ENCODE data around the gene CDC16. TPM values are rescaled to one million over a fixed set of nuclear protein-coding genes. Genes with fewer than 3 reads are reported as not detected.

The CDC16 gene
- total and polyA plus RNA-seq, 2 of the 8 experiments (the other 6 are each of a cell fraction or from before 2014, with no cell fraction given): 42.5 to 83.4 TPM

- Histone ChIP-seq H3K36me3 (ENCODE audit: control insufficient read depth in 2 of 4, insufficient read depth in 4 of 4, low read length in 3 of 4) (peaks cover 14 to 37% (median 28%) of the 10 kb centered on the region in 4 experiments), H3K27ac (ENCODE audit: low read depth, low read length) (no peak overlapping the region), H3K4ac (replicated peaks; ENCODE audit: insufficient read length, low read depth, low read length) (no peak overlapping the region), H3K18ac (ENCODE audit: extremely low read depth, low read length) (no peak overlapping the region), H3K23ac (ENCODE audit: insufficient read length) (no peak overlapping the region), H3K27me3 (replicated peaks in 1 of 4; ENCODE audit: control insufficient read depth in 3 of 4, extremely low read depth in 1 of 4, insufficient read depth in 3 of 4, low read length in 3 of 4) (no peaks in the 10 kb centered on the region), H3K14ac (ENCODE audit: insufficient read length) (no peak overlapping the region), H2BK120ac (replicated peaks; ENCODE audit: low read depth, low read length) (no peak overlapping the region), H2AFZ (ENCODE audit: low read length) (no peak overlapping the region), H2BK15ac (ENCODE audit: low read length) (no peak overlapping the region), H4K8ac (ENCODE audit: extremely low read depth, insufficient read depth, low read length) (no peak overlapping the region), H4K91ac (replicated peaks; ENCODE audit: insufficient read length, low read length) (no peak overlapping the region), H3K9ac (replicated peaks in 1 of 4; ENCODE audit: extremely low read depth in 1 of 4, low read depth in 3 of 4, low read length in 3 of 4) (peak overlapping the region in 1 of 4 experiments; percentile 46; a peak in 3 of 7 replicates), H3K79me1 (ENCODE audit: low read depth, low read length) (peaks cover 2% of the 10 kb centered on the region; the same call in 1 of the 2 replicates), H3K4me2 (ENCODE audit: insufficient read depth in 1 of 2, low read depth in 2 of 2, low read length in 2 of 2) (peak overlapping the region; percentile 66 to 67), H2BK12ac (ENCODE audit: low read depth, low read length) (no peak overlapping the region), H3K56ac (replicated peaks; ENCODE audit: insufficient read length, low read depth, low read length) (no peak overlapping the region), H3K23me2 (ENCODE audit: low read depth, low read length) (peaks cover 4% of the 10 kb centered on the region), H3K79me2 (ENCODE audit: control insufficient read depth in 1 of 2, insufficient read depth in 2 of 2, low read length in 2 of 2) (peaks cover 6 to 21% of the 10 kb centered on the region in 2 experiments; a peak in 3 of 4 replicates), H4K5ac (ENCODE audit: insufficient read length, low read depth, low read length) (no peak overlapping the region), H3K4me3 (ENCODE audit: extremely low read depth in 1 of 4, insufficient read depth in 2 of 4, low read depth in 3 of 4, low read length in 4 of 4) (peak overlapping the region; percentile 76 to 88 (median 80)), H2AK5ac (ENCODE audit: low read depth, low read length) (no peak overlapping the region), H2BK5ac (ENCODE audit: low read depth, low read length) (no peak overlapping the region), H2BK20ac (ENCODE audit: low read length) (no peak overlapping the region), H4K20me1 (replicated peaks in 1 of 2; ENCODE audit: control insufficient read depth in 1 of 2, insufficient read depth in 2 of 2, low read length in 2 of 2) (peaks cover 5 to 8% of the 10 kb centered on the region in 2 experiments), H3K9me3 (ENCODE audit: insufficient read depth in 2 of 2, low read depth in 1 of 2, low read length in 1 of 2) (no peaks in the 10 kb centered on the region), H3K4me1 (replicated peaks in 1 of 4; ENCODE audit: control insufficient read depth in 3 of 4, insufficient read depth in 4 of 4, low read length in 3 of 4) (peaks cover 2 to 6% (median 4%) of the 10 kb centered on the region in 4 experiments; a peak in 4 of 7 replicates)
- FAIRE-seq: no peak
- ChIA-PET CTCF (ENCODE audit: partially characterized antibody) (interaction anchor here (1.4 to 1.9 kb wide), 2 partner anchors 10 to 433 kb away, joined by 3 to 5 read pairs; no protein-coding TSS in a partner anchor), POLR2A (ENCODE audit: partially characterized antibody) (interaction anchor here (0.9 to 5.3 kb wide), 5 partner anchors 10 to 59 kb away, joined by 4 to 33 read pairs (median 10); no protein-coding TSS in a partner anchor)
- 60% methylated on average over 10 of the region's 10 CpGs; no CpG with 5 or more reads in 1 of the 2 experiments for WGBS, 2 experiments (ENCODE audit: extremely low coverage in 1 of 2, insufficient coverage in 1 of 2, insufficient read length in 1 of 2, insufficient replicate concordance in 2 of 2, low coverage in 1 of 2, low lambda C conversion rate in 2 of 2, missing lambda C conversion rate in 1 of 2)
- no peak for DNase-seq (ENCODE audit: low read depth in 1 of 2, low spot score in 2 of 2)
- TF ChIP-seq ZNF274 (IDR thresholded peaks at IDR 0.05; ENCODE audit: borderline replicate concordance, extremely low read depth, low read length) (no peak), NRF1 (IDR thresholded peaks at IDR 0.05; ENCODE audit: low read depth, low read length) (no peak), TAF7 (optimal IDR thresholded peaks at IDR 0.05; ENCODE audit: borderline replicate concordance, low read depth, low read length) (no peak)
These were observed 1.0 kb downstream of the CDC16 start for GRCh38 chr13:114235697-114236096.
